GM12892 (cell line): ENCODE data around the gene SAE1.

Experiments used
- POLR2A ChIP-seq: IDR thresholded peaks from 2 replicates; pipeline ENCODE4 v1.6.1; 2011; ENCODE audit warnings: low read depth, low read length, control low read depth
- POLR2AphosphoS5 ChIP-seq: IDR thresholded peaks from 2 replicates; pipeline ENCODE4 v1.6.1; 2011; ENCODE audit warnings: low read depth, low read length, control low read depth
- TAF1 ChIP-seq: IDR thresholded peaks from 2 replicates; pipeline ENCODE4 v1.6.1; 2011; ENCODE audit warnings: low read depth, mild to moderate bottlenecking, control low read depth, low read length, borderline replicate concordance

GRCh38 chr19:47125669-47125938, 5.0 kb upstream of the SAE1 start:
- TF ChIP-seq POLR2A: no peak
- no peak for TF ChIP-seq POLR2AphosphoS5
- TF ChIP-seq TAF1: no peak
